K562 (cell line): ENCODE results near the gene DHRS13. TPM values are rescaled to one million over a fixed set of nuclear protein-coding genes. Genes with fewer than 3 reads are reported as not detected.

ENCODE experiments used
- COPS2 ChIP-seq: fragments of 450-650 bp; conservative IDR thresholded peaks from 2 replicates; pipeline ENCODE4 v1.6.1; 2016; ENCODE audit warnings: mild to moderate bottlenecking, moderate library complexity
- DLX4 ChIP-seq: fragments of 250-450 bp; sonication (Bioruptor Pico); IDR thresholded peaks from 2 replicates; pipeline ENCODE4 v1.6.1; 2021; ENCODE audit warnings: mild to moderate bottlenecking
- ETV6 ChIP-seq, 3 experiments: fragments of 150-350 bp in 1 of 3; sonication (generic) in 1 of 3; formaldehyde crosslinking in 1 of 3; IDR thresholded peaks; 2 replicates each; pipeline versions ENCODE4 v1.6.1 to v1.8.0; 2014 to 2022; ENCODE audit warnings: borderline replicate concordance in 2 of 3, low read depth in 2 of 3, antibody characterized with exemption in 1 of 3, low read length in 1 of 3, mild to moderate bottlenecking in 1 of 3, missing genetic modification reagents in 1 of 3
- GMEB1 ChIP-seq: fragments of 250-450 bp; sonication (Bioruptor Pico); IDR thresholded peaks from 2 replicates; pipeline ENCODE4 v1.4.0; 2020; ENCODE audit warnings: mild to moderate bottlenecking
- MNT ChIP-seq, 2 experiments: fragments of 450-650 bp; conservative IDR thresholded peaks; 2 replicates each; pipeline ENCODE4 v1.6.1; 2017; ENCODE audit warnings: mild to moderate bottlenecking in 2 of 2, moderate library complexity in 2 of 2
- NFE2L1 ChIP-seq: fragments of 450-650 bp; IDR thresholded peaks from 2 replicates; pipeline ENCODE4 v1.6.1; 2016; ENCODE audit warnings: missing genetic modification characterization, low read depth, mild to moderate bottlenecking, missing compliant biosample characterization, moderate library complexity, borderline replicate concordance
- PKNOX1 ChIP-seq: fragments of 450-650 bp; IDR thresholded peaks from 2 replicates; pipeline ENCODE4 v1.6.1; 2016
- POLR2A ChIP-seq: fragments of 450-650 bp; conservative IDR thresholded peaks from 2 replicates; pipeline ENCODE4 v1.6.1; 2016
- RUNX1 ChIP-seq: sonication (generic); IDR thresholded peaks from 2 replicates; pipeline ENCODE4 v1.6.1; 2016; ENCODE audit warnings: antibody characterized with exemption, low read depth
- ZNF586 ChIP-seq: fragments of 450-650 bp; formaldehyde crosslinking; conservative IDR thresholded peaks from 2 replicates; pipeline ENCODE4 v1.4.0; 2020; ENCODE audit warnings: mild to moderate bottlenecking, moderate library complexity
- ZNF655 ChIP-seq: fragments of 250-450 bp; sonication (Bioruptor Pico); IDR thresholded peaks from 2 replicates; pipeline ENCODE4 v1.5.0; 2021
- polyA plus RNA-seq, 8 experiments: library from polyadenylated mRNA; depleted of rRNA in 4 of 8; stranded (reverse) in 5 of 8; unstranded in 3 of 8; fragments of >200 nt; fragmentation: Nextera tagmentation in 2 of 8; fragmentation: Illumina TruSeq in 1 of 8; extraction: Ambion mirVana in 2 of 8; extraction: Trizol in 1 of 8; gene quantifications; 2 replicates each; pipeline versions ENCODE4 v1.2.1 to v1.2.3, GENCODE V29; 2011 to 2014; ENCODE audit warnings: inconsistent platforms in 1 of 8, missing spikeins in 1 of 8
- total RNA-seq, 7 experiments: library from RNA; depleted of rRNA in 6 of 7; stranded (reverse); fragments of >200 nt in 6 of 7; fragmentation: Illumina TruSeq in 2 of 7; extraction: Trizol in 2 of 7; gene quantifications; 2 replicates each; pipeline versions ENCODE4 v1.2.1 to v1.2.3, GENCODE V29; 2011 to 2021; ENCODE audit warnings: low replicate concordance in 1 of 7

DHRS13 gene
- total and polyA plus RNA-seq, 9 of the 15 experiments (the other 6 are each of a cell fraction or from before 2014, with no cell fraction given) = 0.32 to 52.3 (median 34.3) TPM; not detected in 1

GRCh38 chr17:28854457-28855335 lies 48.2 kb downstream of the DHRS13 start, which contains the start of gene ERAL1 (continued):
- TF ChIP-seq ETV6 (IDR thresholded peaks at IDR 0.05; ENCODE audit: borderline replicate concordance in 1 of 2, low read depth in 2 of 2, low read length in 1 of 2) (no peak), ETV6 (CRISPR knock-in tag; IDR thresholded peaks at IDR 0.05; ENCODE audit: borderline replicate concordance) (no peak), GMEB1 (CRISPR knock-in tag) (0 out of 2 replicates have a peak, but pooled peaks have one; percentile 10), RUNX1 (peak; percentile 69; the same call in 1 of the 2 replicates), COPS2 (no peak), NFE2L1 (no peak), DLX4 (CRISPR knock-in tag) (no peak), ZNF586 (no peak), POLR2A (peak; percentile 96), ZNF655 (CRISPR knock-in tag) (no peak), PKNOX1 (peak; percentile 72), MNT (conservative IDR thresholded peaks at IDR 0.05) (peak; percentile 88 to 94)
